Suprapubic skin (tissue), 4 donors: Measurements from ENCODE around the gene GBF1. TPM values are rescaled to one million over a fixed set of nuclear protein-coding genes. Genes with fewer than 3 reads are reported as not detected.
"Not testable (repeated sequence)": the region's sequence is repeated elsewhere in the genome, so short reads cannot be mapped to it uniquely, and the experiment has no call there.

Experiments used
- DNase-seq, 2 donors: peaks; one replicate each; pipeline ENCODE4 v3.0.0-alpha.2; 2019; ENCODE audit warnings: low spot score in 2 of 2
- H3K27ac ChIP-seq: fragments of 200-600 bp; sonication (generic); one replicate; pipeline ENCODE4 v1.5.1; 2019
- H3K27me3 ChIP-seq: fragments of 200-600 bp; sonication (generic); one replicate; pipeline ENCODE4 v1.5.1; 2019
- H3K36me3 ChIP-seq: fragments of 200-600 bp; sonication (generic); one replicate; pipeline ENCODE4 v1.5.1; 2019
- H3K4me1 ChIP-seq: fragments of 200-600 bp; sonication (generic); one replicate; pipeline ENCODE4 v1.5.1; 2019
- H3K4me3 ChIP-seq: fragments of 200-600 bp; sonication (generic); one replicate; pipeline ENCODE4 v1.5.1; 2019; ENCODE audit warnings: mild to moderate bottlenecking
- H3K9me3 ChIP-seq: fragments of 200-600 bp; sonication (generic); one replicate; pipeline ENCODE4 v1.5.1; 2019
- CTCF ChIP-seq, 2 donors: fragments of 200-600 bp in 1 of 2; fragments of 450-650 bp in 1 of 2; sonication (generic) in 1 of 2; IDR thresholded peaks; one replicate each; pipeline ENCODE4 v1.5.1; 2016 to 2019; ENCODE audit warnings: antibody characterized with exemption in 2 of 2, mild to moderate bottlenecking in 1 of 2, moderate library complexity in 1 of 2
- EP300 ChIP-seq: sonication (generic); formaldehyde crosslinking; IDR thresholded peaks from one replicate; pipeline ENCODE4 v1.6.1; 2017; ENCODE audit warnings: antibody characterized with exemption
- POLR2A ChIP-seq, 2 donors: fragments of 450-650 bp; IDR thresholded peaks; one replicate each; pipeline ENCODE4 v1.6.1; 2017; ENCODE audit warnings: antibody characterized with exemption in 2 of 2, mild to moderate bottlenecking in 2 of 2, moderate library complexity in 2 of 2
- POLR2AphosphoS5 ChIP-seq, 3 donors: sonication (generic); formaldehyde crosslinking; IDR thresholded peaks; one replicate each; pipeline ENCODE4 v1.6.1; 2017; ENCODE audit warnings: antibody characterized with exemption in 3 of 3
- WGBS: methylation state at CpG from one replicate; pipeline ENCODE4 v1.1.5; 2018; 5-methylcytosine and 5-hydroxymethylcytosine counted together
- total RNA-seq, 4 donors: library from RNA; depleted of rRNA; stranded (reverse); fragments of >200 nt; gene quantifications; one replicate each; pipeline ENCODE4 v1.1.0, GENCODE V29; 2016

Gene GBF1
- total RNA-seq, 4 donors from 2014 or later: 31.0 to 56.1 (median 43.9) TPM

GRCh38 chr10:102208311-102209035 lies 36.9 kb upstream of the GBF1 start:
- WGBS: 39% methylated on average over 5 of the region's 5 CpGs
- H3K27me3 ChIP-seq: no peaks in the 10 kb centered on the region
- no peaks in the 10 kb centered on the region for H3K36me3 ChIP-seq
- DNase-seq: no peak
- H3K4me3 ChIP-seq: no peak overlapping the region
- TF ChIP-seq CTCF (IDR thresholded peaks at IDR 0.05): no peak
- no peak for TF ChIP-seq POLR2A (IDR thresholded peaks at IDR 0.05)
- no peak for TF ChIP-seq POLR2AphosphoS5 (IDR thresholded peaks at IDR 0.05)
- TF ChIP-seq EP300: no peak
- no peak overlapping the region for H3K27ac ChIP-seq
- H3K4me1 ChIP-seq: peaks cover 5% of the 10 kb centered on the region
- peaks cover 3% of the 10 kb centered on the region for H3K9me3 ChIP-seq

- no peak for TF ChIP-seq POLR2AphosphoS5 (IDR thresholded peaks at IDR 0.05)
- TF ChIP-seq EP300: no peak
- no peak for TF ChIP-seq POLR2A (IDR thresholded peaks at IDR 0.05)
- TF ChIP-seq CTCF (IDR thresholded peaks at IDR 0.05): no peak
- Histone ChIP-seq H3K36me3 (no peaks in the 10 kb centered on the region), H3K4me1 (peaks cover 5% of the 10 kb centered on the region), H3K9me3 (no peaks in the 10 kb centered on the region), H3K27me3 (no peaks in the 10 kb centered on the region), H3K4me3 (no peak overlapping the region), H3K27ac (no peak overlapping the region)
- 78% methylated on average over 3 of the region's 3 CpGs for WGBS
- DNase-seq: no peak
Measured at GRCh38 chr10:102211615-102212299, 33.6 kb upstream of the GBF1 start.

GRCh38 chr10:102213599-102213998 lies 31.7 kb upstream of the GBF1 start:
- H3K27me3 ChIP-seq, H3K27ac ChIP-seq, H3K4me3 ChIP-seq, DNase-seq, H3K4me1 ChIP-seq, H3K9me3 ChIP-seq, H3K36me3 ChIP-seq: not testable (repeated sequence)
- 64% methylated on average over 4 of the region's 4 CpGs for WGBS

GRCh38 chr10:102219370-102219769 lies 26.0 kb upstream of the GBF1 start:
- H3K9me3 ChIP-seq: no peaks in the 10 kb centered on the region
- H3K36me3 ChIP-seq: no peaks in the 10 kb centered on the region
- no peaks in the 10 kb centered on the region for H3K27me3 ChIP-seq
- WGBS: 86% methylated on average over 5 of the region's 5 CpGs
- TF ChIP-seq EP300 (no peak), POLR2A (IDR thresholded peaks at IDR 0.05) (no peak)
- H3K4me3 ChIP-seq: no peak overlapping the region
- no peak for DNase-seq
- H3K27ac ChIP-seq: no peak overlapping the region
- no peaks in the 10 kb centered on the region for H3K4me1 ChIP-seq

GRCh38 chr10:102220612-102221011 lies 24.7 kb upstream of the GBF1 start:
- H3K9me3 ChIP-seq: no peaks in the 10 kb centered on the region
- no peaks in the 10 kb centered on the region for H3K27me3 ChIP-seq
- H3K27ac ChIP-seq: no peak overlapping the region
- H3K4me1 ChIP-seq: peaks cover 4% of the 10 kb centered on the region
- H3K36me3 ChIP-seq: no peaks in the 10 kb centered on the region
- no peak overlapping the region for H3K4me3 ChIP-seq
- DNase-seq: no peak
- TF ChIP-seq POLR2AphosphoS5 (IDR thresholded peaks at IDR 0.05) (no peak), POLR2A (IDR thresholded peaks at IDR 0.05) (no peak), CTCF (IDR thresholded peaks at IDR 0.05) (no peak), EP300 (no peak)

GRCh38 chr10:102222797-102223196 lies 22.5 kb upstream of the GBF1 start:
- no peaks in the 10 kb centered on the region for H3K9me3 ChIP-seq
- no peak for DNase-seq
- H3K36me3 ChIP-seq: no peaks in the 10 kb centered on the region
- WGBS: 85% methylated on average over 5 of the region's 5 CpGs
- peaks cover 23% of the 10 kb centered on the region for H3K4me1 ChIP-seq
- H3K4me3 ChIP-seq: no peak overlapping the region
- no peak overlapping the region for H3K27ac ChIP-seq
- no peaks in the 10 kb centered on the region for H3K27me3 ChIP-seq
- no peak for TF ChIP-seq POLR2AphosphoS5 (IDR thresholded peaks at IDR 0.05)
- no peak for TF ChIP-seq POLR2A (IDR thresholded peaks at IDR 0.05)
- no peak for TF ChIP-seq EP300
- no peak for TF ChIP-seq CTCF (IDR thresholded peaks at IDR 0.05)
